H54 (cell line): ENCODE data around the gene GAB3.

Experiments used
- DNase-seq: peaks from one replicate; pipeline ENCODE4 v3.0.0; 2011; ENCODE audit warnings: low spot score, mixed read lengths; ENCODE audit not compliant: insufficient read length
- FAIRE-seq: peaks from 3 replicates; lab custom pipeline; 2011; peaks lifted over from hg19 to GRCh38; lab: Jason Lieb, UNC
- POLR2A ChIP-seq: IDR thresholded peaks from 2 replicates; pipeline ENCODE4 v1.6.1; 2011; ENCODE audit warnings: low read depth, mild to moderate bottlenecking, low read length

GAB3 gene, protein sequence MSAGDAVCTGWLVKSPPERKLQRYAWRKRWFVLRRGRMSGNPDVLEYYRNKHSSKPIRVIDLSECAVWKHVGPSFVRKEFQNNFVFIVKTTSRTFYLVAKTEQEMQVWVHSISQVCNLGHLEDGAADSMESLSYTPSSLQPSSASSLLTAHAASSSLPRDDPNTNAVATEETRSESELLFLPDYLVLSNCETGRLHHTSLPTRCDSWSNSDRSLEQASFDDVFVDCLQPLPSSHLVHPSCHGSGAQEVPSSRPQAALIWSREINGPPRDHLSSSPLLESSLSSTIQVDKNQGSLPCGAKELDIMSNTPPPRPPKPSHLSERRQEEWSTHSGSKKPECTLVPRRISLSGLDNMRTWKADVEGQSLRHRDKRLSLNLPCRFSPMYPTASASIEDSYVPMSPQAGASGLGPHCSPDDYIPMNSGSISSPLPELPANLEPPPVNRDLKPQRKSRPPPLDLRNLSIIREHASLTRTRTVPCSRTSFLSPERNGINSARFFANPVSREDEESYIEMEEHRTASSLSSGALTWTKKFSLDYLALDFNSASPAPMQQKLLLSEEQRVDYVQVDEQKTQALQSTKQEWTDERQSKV

DNA sequence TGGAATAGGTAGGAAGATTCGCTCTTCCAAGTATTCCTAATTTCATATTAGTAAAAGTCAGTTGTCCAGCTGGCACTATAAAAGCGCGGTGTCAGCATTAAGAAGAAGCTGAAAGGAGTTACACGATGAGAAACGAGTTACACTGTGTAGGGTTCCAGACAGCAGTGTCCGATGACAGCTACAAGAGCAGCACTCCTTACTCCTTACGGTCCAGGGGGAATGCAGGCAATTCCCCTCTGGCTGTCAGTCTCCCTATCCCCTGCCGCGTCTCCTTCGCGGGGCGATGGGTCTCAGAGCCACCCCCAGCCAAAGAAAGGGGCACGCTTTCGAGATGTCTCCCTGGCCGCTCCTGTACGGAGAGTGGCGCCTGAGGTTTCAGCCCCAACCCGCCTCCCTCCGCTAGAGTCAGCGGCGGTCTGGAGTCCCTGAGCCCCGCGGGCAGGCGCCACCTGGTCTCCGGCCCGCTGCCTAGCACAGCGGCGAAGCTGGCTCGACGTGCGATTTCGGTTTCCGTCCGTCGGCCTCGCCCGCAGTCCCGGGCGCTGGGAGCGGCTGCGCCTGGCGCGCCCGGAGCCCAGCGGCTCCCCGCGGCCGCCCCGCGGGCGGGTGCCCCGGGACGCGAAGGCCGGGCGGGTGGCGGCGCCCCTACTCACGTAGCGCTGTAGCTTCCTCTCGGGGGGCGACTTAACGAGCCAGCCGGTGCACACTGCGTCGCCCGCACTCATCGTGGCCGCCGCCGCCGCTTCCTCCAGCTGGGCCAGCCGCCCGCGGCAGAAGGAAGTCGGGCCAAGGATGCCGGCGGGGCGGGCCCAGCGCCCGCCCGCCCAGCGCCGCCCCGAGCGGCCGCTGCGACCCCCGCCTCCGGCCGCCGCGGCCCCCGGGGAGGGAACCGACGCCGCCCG, at the start of gene GAB3:
TSS of gene GAB3 (minus strand) at position 777 of the 902 bp plus-strand sequence. CDS start at position 725, 52 bp downstream.
- FAIRE-seq = no peak
- no peak for DNase-seq
- 0 out of 2 replicates have a peak, but pooled peaks have one; percentile 20 for TF ChIP-seq POLR2A

DNA sequence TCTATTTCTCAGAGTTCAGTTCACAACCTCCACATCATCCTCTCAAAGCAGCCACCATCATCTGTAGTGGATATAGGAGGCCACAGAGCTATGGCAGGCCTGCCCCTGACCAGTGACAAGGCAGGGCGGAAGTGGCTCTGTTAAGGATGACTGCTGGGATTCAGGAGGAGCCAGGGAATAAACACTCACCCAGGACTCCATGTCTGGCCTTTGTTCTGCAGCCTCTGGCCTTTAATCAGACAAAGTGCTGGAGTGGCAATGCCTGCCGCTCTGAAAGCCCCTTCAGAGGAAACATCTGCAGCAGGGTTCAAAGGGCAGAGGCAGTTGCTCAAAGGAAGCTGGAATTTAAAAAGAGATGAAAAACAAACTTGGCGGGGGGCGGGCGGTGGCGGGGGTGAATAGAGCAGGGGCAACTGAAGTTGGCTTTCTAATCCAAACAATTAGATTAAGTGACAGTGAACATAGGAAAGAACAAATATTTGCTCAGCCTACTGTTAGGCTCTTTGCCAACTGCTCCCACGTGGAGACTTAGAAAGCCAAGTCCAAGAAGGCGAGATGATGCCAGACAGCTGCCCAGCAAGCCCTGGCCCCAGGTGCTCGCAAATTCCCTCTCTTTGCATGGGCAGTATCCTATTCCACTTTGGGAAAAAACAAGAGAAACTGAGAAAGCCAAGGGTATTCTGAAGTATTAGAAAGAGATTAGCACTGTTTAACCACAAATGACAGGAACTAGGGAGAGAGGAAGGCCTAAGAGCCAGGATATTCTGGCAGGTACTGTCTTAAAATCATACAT, 48.9 kb upstream of the GAB3 start:
- FAIRE-seq (no peak), DNase-seq (peak; percentile 14)
- TF ChIP-seq POLR2A = no peak

DNA sequence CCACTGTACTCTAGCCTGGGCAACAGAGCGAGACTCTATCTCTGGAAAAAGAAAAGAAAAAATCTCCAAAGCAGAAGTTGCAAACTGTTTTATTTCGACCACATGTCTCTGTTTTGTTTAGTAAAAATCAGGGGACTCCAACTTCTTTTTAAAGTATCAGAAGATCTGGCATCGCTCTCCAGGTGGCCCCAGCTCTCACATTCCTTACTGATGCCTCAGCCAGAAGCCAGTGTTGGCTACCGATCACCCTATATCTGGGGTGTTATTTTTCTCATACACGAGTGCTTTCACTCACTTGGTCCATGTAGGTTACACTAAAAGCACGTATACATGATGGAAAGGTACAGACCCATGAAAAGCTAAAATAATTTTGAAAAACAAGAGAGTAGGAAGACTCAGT, 46.1 kb upstream of the GAB3 start:
- FAIRE-seq (peak; percentile 90), DNase-seq (peak; percentile 27)
- no peak for TF ChIP-seq POLR2A

DNA sequence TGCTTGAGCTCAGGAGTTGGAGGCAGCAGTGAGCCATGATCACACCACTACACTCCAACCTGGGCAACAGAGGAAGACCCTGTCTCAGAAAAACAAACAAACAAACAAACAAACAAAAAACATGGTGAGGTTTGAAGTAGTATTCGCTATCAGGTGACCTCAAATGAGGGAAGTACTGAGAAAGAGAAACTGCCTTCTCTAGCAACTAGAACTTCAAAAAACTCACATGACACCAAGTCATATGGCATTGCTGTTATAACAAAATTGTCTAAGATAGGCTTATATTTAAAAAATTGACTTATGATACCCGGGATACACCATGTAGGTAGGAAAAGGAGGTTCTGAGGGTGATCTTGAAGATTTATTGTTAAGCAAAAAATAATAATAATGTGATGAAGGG, 44.1 kb upstream of the GAB3 start:
- no peak for DNase-seq
- no peak for TF ChIP-seq POLR2A
- FAIRE-seq = no peak

DNA sequence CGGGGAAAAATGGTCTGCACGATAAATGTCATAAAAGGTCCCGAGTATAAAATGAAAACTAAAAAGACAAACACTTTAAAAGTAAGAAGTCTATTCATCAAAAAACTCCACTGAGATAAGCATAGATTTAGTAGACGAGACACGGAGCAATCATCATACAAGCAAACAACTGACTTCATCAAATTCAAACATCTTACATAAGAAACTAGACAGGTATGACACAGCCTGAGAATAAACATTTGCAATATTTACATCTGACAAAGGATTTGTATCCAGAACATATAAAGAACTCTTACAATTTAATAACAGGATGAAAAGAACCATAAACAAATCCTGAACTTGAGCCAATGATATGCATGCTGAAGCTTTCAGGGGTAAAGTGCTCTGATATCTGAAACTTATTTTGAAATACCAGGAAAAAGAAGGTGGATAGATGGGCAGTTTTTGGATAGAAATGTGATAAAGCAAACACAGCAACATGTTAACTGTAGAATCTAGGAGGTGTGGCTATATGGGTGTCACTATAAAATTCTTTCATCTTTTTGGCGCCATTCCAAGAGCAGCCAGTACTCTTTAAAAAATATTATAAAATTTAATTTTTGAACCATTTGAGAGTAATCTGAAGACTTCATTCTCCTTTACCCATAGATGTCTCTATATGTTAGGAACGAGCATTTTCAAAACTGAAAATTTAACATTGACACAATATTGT, 42.4 kb upstream of the GAB3 start:
- FAIRE-seq = no peak
- no peak for DNase-seq
- TF ChIP-seq POLR2A = no peak

DNA sequence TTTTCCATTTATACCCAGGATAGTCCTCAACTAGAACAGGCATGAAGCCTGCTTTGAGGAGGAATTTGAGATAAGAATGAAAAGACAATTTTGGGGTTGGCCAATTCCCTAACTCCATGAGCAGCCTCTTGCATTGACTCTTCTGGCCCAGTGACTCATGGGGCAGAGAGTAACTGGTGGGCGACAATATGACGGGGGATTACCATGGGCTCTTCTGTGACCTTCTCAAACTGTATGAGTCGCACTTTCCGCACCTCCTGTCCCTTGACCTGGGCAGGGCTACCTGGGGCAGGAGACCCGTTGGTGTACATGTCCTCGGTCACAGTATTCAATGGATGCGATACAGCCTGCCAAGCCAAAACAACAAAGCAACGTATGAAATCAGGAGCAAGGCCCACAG, 41.1 kb upstream of the GAB3 start:
- DNase-seq (no peak), FAIRE-seq (no peak)
- TF ChIP-seq POLR2A = no peak

DNA sequence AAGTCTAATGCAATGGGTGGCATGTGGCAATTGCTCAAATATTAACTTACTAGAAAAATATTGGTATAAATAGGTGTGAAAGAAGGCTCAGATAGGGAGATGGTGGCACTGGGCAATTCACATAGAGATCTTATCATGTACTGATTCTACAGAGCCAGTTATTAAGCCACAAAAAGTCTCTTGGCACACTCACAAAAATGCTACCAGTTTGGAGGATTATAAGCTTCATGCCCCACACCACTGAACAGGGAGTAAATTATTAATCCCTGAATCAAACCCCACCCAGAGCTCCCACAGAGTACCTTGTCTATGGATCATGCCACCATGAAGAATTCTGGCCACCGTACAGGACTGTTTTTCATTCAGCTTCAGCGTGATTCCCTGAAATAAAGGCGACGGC, 40.6 kb upstream of the GAB3 start:
- no peak for TF ChIP-seq POLR2A
- no peak for FAIRE-seq
- no peak for DNase-seq

DNA sequence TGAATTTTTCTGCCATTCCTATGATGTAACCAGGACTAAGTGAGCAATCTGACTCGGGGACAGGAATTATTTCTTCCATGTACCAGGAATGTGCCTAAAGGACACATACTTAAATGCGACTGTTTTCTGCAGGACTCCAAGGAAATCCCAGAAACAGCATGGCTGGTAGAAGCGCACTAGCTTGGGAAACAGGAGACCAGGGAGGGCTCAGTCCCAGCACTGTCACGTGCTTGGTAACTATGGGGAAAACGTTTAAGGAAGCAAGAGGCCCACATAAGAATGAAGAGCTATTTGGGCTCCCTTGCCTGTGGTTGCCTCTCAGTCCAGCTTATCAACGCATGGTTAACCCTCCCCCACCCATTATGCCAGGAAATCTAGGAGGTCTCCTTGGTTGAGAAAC, 34.8 kb upstream of the GAB3 start:
- DNase-seq (no peak), FAIRE-seq (no peak)
- no peak for TF ChIP-seq POLR2A

DNA sequence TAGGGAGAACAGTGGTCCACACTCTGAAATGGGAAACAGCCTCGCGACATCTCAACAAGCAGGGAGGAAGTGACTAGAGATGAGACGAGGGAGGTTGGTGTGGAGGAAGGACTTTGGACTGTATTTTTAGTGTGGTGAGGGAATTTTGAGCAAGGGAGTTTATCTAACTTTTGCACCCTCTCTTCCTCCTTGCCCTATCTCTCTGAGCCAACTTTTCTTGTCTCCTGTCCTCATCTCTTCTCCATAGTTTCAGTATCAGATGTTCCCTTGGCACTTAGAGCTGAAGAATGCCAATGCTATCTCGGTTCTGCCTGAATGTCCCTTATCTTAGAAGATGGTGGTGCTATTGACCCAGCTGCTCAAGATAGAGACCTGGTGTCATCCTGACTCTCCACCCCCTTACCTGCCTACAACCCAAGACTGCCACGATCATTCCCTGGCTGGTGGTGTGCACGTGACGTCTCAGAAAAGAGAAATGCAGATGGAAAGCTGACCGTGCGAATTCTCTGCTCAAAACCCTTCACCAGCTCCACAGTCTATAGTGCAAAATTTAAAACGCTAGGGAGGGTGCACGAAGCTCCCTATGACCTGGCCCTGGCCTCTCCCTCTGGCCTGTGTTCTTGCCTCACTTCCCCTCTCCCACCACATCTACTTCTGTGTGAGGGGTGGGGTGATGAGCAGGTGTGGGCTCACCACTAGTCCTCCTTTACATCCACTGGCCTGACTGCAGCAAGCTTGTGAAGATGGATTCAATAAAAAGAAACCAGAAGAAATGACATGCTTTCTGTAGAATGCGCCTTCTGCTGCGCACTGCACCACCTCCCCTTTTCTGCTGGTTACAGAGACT, 33.5 kb upstream of the GAB3 start:
- FAIRE-seq (no peak), DNase-seq (no peak)
- no peak for TF ChIP-seq POLR2A

DNA sequence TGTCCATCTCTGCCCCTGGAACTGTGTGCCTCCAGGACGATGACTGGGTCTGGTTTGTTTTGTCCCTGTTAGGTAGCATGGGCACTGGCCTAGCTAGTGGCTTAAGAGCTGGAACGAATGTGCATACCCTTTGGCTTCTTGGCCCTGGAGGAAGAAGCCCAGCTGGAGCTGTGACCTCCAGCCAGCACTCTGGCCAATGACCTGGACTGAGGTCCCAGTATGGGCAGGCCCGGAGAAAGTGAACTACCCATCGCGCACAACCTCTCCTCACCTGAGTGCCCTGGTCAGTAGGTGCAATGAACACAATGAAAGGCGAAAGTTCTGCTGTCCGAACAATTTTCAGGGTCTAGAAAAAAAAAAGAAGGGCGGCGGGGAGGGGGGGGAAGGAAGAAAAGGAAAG, 30.1 kb upstream of the GAB3 start:
- DNase-seq = no peak
- no peak for FAIRE-seq
- no peak for TF ChIP-seq POLR2A

DNA sequence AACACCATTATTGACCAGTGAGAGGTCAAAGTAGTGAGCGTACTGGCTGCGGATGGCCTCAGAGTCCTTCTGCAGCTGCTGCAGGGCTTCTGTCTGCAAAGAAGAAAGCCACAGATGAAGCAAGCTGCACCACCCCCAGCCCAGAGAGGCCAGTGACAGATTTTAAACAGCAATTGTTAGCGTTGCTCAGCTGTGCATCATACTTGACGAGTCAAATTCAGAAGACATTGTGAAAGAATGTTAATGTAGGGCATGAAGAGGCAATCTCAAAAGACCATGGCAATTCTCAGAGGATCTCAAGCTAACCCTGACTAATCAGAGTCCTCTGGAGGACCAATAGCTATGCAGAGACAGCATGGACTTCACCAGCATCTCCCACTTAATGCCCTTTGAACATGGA, 28.4 kb upstream of the GAB3 start:
- no peak for DNase-seq
- FAIRE-seq = no peak
- no peak for TF ChIP-seq POLR2A

DNA sequence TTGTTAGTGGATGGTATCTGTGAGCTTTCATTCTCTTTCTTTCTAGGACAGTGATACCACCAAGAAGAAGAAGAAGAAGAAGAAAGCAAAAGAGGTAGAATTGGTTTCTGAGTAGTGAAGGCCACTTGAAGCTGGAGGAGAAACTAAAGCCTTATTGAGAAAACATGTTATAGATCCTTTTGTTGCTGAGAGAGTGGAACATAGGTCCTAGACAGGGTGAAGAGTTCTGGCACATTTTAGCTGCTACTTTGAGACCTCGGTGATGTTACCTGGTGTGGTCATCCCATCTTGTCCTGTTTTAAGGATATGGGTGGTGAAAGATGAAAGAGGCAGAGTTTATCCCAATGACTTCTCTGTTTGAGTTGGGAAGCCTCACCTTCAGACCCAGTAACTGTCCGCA, 25.9 kb upstream of the GAB3 start:
- DNase-seq = no peak
- TF ChIP-seq POLR2A = no peak
- FAIRE-seq = no peak
